A549 (cell line): ENCODE measurements around the gene MCTP2.
"Not testable (repeated sequence)": the region's sequence is repeated elsewhere in the genome, so short reads cannot be mapped to it uniquely, and the experiment has no call there.

Experiments used
- BHLHE40 ChIP-seq: IDR thresholded peaks from 2 replicates; pipeline ENCODE4 v1.6.1; 2012; ENCODE audit warnings: low read depth, low read length, inconsistent platforms
- CBX2 ChIP-seq: fragments of 200-600 bp; sonication (generic); IDR thresholded peaks from 2 replicates; pipeline ENCODE4 v1.6.1; 2016; ENCODE audit warnings: low read depth, mild to moderate bottlenecking, borderline replicate concordance
- CEBPB ChIP-seq, 2 experiments: fragments of >200 bp in 1 of 2; sonication (Bioruptor Twin) in 1 of 2; formaldehyde crosslinking in 1 of 2; IDR thresholded peaks; 2 replicates each; pipeline ENCODE4 v1.6.1; 2012 to 2016
- CTCF ChIP-seq: fragments of >200 bp; sonication (Bioruptor Twin); formaldehyde crosslinking; IDR thresholded peaks from 3 replicates; pipeline ENCODE4 v1.5.1; 2016

- not testable (repeated sequence) for TF ChIP-seq BHLHE40; CTCF; CEBPB (IDR thresholded peaks at IDR 0.05); CBX2
These were observed 262.2 kb downstream of the MCTP2 start for GRCh38 chr15:94493586-94493985.
